HG02759 (cell line): ENCODE results near the gene GZMM.
A peak's percentile ranks its signal among the peaks of the same experiment; 100 is the strongest.

Experiments used
- ATAC-seq: cut with Tn5 transposase; IDR thresholded peaks from one replicate; pipeline ENCODE4 v1.9.1; 2021; ENCODE audit warnings: mild to moderate bottlenecking, moderate library complexity; ENCODE audit not compliant: unreplicated experiment

The GZMM gene

DNA sequence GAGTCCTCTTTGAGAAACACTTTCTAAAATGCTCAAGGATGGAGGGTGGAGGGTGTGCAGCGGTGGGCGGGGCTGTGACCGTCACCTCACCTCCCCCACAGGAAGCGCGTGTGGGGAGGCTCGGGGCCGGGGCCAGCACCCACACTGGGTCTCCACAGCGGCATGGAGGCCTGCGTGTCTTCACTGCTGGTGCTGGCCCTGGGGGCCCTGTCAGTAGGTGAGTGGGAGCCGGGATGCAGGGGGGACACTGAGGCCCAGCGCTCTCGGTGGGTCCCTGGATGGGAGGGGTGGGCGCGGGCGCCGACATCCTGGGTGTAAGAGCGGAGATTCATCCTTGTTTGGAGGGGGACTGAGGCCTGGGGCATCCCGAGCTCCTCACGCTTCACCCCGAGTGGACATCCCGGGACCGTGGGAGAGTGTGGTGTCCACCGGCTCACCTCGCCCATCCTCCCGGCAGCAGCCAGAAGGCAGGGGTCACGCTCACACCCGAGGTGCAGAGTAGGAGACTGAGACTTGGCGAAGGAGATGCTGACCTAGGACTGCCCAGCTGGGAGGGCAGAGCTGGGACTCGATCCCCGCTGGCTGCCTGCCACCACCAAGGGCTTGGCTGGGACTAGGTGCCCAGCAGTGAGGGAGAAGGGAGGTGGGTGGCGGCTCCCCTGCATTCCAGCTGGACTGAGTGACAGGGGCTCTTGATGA lies at the start of gene GZMM:
GZMM (plus strand) TSS at position 144 of the 699 bp plus-strand sequence; CDS start at position 163, 19 bp downstream.
- no peak for ATAC-seq

- no peak for ATAC-seq
Measured at GRCh38 chr19:494171-495080, 49.4 kb upstream of the GZMM start.

GRCh38 chr19:495081-495401 lies 48.8 kb upstream of the GZMM start:
- ATAC-seq: no peak

GRCh38 chr19:495402-496111 lies 48.3 kb upstream of the GZMM start:
- ATAC-seq: no peak

GRCh38 chr19:496112-496665 lies 47.7 kb upstream of the GZMM start, which contains the start of gene MADCAM1:
TSS of gene MADCAM1 (plus strand) at chr19:496486. CDS start at chr19:496500, 14 bp downstream.
- no peak for ATAC-seq

- no peak for ATAC-seq
Measured at GRCh38 chr19:496986-497385, 46.9 kb upstream of the GZMM start.

DNA sequence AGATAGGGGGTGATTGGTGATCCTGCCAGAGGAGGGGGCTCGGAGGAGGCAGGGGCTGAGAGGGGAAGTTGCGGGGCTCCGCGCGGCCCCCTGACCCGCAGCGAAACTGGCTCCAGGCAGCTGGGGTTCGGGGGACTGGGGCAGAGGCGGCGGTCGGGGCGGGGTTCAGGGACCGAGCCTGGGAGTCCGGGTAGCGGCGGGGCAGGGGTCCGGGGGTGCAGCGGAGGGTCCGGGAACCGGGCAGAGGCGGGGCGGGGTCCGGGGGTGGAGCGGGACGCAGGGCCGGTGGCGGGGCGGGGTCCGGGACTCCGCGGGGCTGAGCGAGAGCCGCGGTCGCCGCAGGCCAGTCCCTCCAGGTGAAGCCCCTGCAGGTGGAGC lies 46.4 kb upstream of the GZMM start:
- ATAC-seq: no peak

DNA sequence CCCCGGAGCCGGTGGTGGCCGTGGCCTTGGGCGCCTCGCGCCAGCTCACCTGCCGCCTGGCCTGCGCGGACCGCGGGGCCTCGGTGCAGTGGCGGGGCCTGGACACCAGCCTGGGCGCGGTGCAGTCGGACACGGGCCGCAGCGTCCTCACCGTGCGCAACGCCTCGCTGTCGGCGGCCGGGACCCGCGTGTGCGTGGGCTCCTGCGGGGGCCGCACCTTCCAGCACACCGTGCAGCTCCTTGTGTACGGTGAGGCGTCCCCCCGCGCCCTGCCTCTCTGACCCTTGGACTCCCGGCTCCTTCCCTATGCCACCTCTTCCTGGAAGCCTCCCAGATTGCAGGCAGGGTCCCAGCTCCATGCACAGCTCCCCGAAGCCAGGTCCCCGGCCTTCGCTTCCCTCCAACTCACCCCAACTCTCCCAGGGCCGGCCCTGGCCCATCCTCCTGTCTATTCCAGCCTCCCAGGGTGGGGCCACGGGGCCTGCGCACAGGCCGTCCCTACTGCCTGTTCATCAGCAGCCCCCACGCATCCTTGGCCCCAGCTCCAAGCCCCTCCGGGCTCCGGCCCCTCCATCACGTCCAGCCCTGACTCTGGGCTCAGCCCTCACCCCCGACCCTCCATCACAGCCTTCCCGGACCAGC lies 45.9 kb upstream of the GZMM start:
- no peak for ATAC-seq

GRCh38 chr19:498511-498891 lies 45.4 kb upstream of the GZMM start:
- ATAC-seq: no peak

- ATAC-seq: no peak
Measured at GRCh38 chr19:498977-499623, 44.8 kb upstream of the GZMM start.

DNA sequence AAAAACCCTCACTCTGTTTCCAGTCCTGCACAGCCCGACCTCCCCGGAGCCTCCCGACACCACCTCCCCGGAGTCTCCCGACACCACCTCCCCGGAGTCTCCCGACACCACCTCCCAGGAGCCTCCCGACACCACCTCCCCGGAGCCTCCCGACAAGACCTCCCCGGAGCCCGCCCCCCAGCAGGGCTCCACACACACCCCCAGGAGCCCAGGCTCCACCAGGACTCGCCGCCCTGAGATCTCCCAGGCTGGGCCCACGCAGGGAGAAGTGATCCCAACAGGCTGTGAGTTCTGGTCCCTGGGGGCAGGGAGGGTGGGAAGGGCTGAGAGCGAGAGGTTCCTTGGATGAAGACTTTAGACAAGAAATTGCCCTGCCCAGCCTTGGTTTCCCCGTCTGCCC lies 42.2 kb upstream of the GZMM start:
- ATAC-seq: no peak

DNA sequence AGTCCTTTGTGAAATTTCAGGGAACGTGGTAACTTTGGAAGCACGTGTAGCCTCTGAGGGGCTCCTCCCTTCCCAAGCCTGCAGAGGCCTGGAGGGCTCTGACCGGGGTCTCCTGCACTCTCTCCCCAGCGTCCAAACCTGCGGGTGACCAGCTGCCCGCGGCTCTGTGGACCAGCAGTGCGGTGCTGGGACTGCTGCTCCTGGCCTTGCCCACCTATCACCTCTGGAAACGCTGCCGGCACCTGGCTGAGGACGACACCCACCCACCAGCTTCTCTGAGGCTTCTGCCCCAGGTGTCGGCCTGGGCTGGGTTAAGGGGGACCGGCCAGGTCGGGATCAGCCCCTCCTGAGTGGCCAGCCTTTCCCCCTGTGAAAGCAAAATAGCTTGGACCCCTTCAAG lies 39.2 kb upstream of the GZMM start:
- no peak for ATAC-seq

DNA sequence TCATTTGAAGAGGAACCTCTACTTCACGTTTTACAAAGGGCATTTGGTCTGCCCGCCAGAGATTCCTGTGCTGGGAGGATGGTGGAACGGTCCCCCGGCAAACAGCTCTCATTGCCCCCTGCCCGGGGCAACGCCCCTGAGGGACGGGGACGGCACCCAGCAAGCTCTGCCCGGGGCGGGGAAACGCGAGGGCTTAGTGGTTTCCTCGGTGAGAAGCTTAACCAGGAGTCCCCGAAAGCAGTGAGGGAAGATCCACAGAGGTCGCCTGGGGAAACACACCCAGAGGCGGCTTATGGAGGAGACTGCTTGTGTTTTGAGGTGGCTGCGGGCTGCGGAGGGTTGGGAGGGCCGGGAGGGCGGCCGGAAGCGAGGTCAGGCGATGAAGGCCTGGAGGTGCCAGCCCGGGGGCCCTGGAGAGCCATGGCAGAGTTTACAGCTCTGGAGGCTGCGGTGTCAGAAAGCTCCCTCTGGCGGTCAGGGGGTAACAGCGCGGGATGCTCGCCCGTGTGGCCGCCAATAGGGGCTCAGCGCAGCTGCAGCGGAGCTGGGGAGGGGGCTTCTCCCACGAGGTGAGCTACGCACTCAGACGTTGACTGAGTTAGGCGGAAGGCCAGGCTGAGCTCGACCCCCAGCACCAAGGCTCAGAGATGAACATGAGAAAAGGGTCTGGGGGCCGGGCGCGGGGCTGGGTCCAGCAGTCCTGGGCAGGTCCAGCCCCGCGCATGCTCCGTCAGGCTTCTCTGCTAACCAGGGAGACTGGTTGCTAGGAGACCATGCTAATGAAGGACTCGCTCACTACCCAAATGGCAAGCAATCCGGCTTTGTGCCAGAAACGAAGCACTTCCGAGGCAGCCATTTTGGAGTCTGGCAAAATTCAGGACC lies 37.2 kb upstream of the GZMM start:
- ATAC-seq: peak; percentile 72

DNA sequence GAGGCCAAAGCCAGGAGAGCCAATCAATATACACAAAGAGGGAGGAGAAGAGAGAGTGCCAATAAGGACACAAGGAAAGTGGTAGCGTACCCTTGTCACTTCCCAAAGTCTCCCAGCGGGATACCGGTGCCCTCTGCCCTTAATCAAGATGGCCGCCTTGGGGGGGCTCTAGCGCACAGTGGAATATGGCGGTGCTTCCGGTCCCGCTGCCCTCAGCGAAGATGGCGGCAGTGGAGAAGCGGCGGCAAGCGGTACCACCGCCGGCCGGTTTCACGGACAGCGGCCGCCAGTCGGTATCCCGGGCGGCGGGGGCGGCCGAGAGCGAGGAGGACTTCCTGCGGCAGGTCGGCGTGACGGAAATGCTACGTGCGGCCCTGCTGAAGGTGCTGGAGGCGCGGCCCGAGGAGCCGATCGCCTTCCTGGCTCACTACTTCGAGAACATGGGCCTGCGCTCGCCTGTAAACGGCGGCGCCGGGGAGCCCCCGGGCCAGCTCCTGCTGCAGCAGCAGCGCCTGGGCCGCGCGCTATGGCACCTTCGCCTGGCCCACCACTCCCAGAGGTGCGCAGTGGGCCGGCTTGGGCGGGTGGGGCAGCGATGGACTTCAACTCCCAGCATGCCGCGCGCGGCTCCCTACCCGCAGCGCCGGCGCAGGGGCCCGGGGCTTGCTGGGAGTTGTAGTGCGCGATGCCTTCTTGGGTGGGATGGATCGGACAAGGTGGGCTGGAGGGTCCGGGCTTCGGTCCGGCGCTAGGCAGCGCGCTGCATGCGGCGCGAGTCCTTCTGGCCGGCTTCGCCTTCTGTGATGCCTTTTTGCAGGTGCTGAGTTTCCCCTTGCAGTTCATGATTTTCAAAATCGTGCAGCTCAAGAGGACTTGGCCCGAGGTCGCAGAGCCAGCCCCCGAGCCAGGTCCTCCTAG lies 36.3 kb upstream of the GZMM start, which contains the start of gene TPGS1:
TPGS1 (plus strand) TSS at position 212 of the 918 bp plus-strand sequence; CDS start at position 222, 10 bp downstream.
- ATAC-seq: peak; percentile 65

GRCh38 chr19:508204-509150 lies 35.4 kb upstream of the GZMM start:
- no peak for ATAC-seq

- ATAC-seq: peak; percentile 24
Measured at GRCh38 chr19:510606-511100, 33.2 kb upstream of the GZMM start.
